GM23338 (cell line): ENCODE data around the gene CBX2. TPM values are rescaled to one million over a fixed set of nuclear protein-coding genes. Genes with fewer than 3 reads are reported as not detected.

Experiments used
- ATAC-seq: fragments of 200-7000 bp; cut with Tn5 transposase; 3 replicates; pipeline ENCODE4 v1.9.1; 2020
- DNase-seq: peaks from one replicate; pipeline ENCODE4 v3.0.0-alpha.2; 2015; ENCODE audit warnings: low spot score
- H2AFZ ChIP-seq: fragments of 200-600 bp; sonication (generic); 2 replicates; pipeline ENCODE4 v1.8.0; 2016; ENCODE audit warnings: antibody characterized with exemption, mild to moderate bottlenecking, moderate library complexity
- H3F3A ChIP-seq: fragments of 200-600 bp; sonication (generic); replicated peaks from 2 replicates; pipeline ENCODE4 v1.8.0; 2017; ENCODE audit warnings: antibody characterized with exemption, mixed run types, low read depth
- H3K27ac ChIP-seq: fragments of 200-600 bp; sonication (generic); 2 replicates; pipeline ENCODE4 v1.6.1; 2016; ENCODE audit warnings: low read depth
- H3K27me3 ChIP-seq: fragments of 200-600 bp; sonication (generic); 2 replicates; pipeline ENCODE4 v1.8.0; 2016; ENCODE audit warnings: mild to moderate bottlenecking, mixed run types, moderate library complexity; ENCODE audit not compliant: insufficient read depth
- H3K36me3 ChIP-seq: fragments of 200-600 bp; sonication (generic); 2 replicates; pipeline ENCODE4 v1.8.0; 2016; ENCODE audit warnings: mild to moderate bottlenecking; ENCODE audit not compliant: insufficient read depth
- H3K4me1 ChIP-seq: fragments of 200-600 bp; sonication (generic); 2 replicates; pipeline ENCODE4 v1.8.0; 2016; ENCODE audit warnings: mild to moderate bottlenecking, moderate library complexity; ENCODE audit not compliant: insufficient read depth
- H3K4me2 ChIP-seq: fragments of 200-600 bp; sonication (generic); 2 replicates; pipeline ENCODE4 v1.7.1; 2017; ENCODE audit warnings: mixed run types
- H3K4me3 ChIP-seq: fragments of 200-600 bp; sonication (generic); 2 replicates; pipeline ENCODE4 v1.6.1; 2016; ENCODE audit warnings: mixed run types
- H3K79me2 ChIP-seq: fragments of 200-600 bp; sonication (generic); replicated peaks from 2 replicates; pipeline ENCODE4 v1.8.0; 2017; ENCODE audit warnings: mild to moderate bottlenecking; ENCODE audit not compliant: insufficient read depth
- H3K9me2 ChIP-seq: fragments of 200-600 bp; sonication (generic); 2 replicates; pipeline ENCODE4 v1.8.0; 2017; ENCODE audit not compliant: insufficient read depth
- H4K20me1 ChIP-seq: fragments of 200-600 bp; sonication (generic); replicated peaks from 2 replicates; pipeline ENCODE4 v1.8.0; 2017; ENCODE audit warnings: mild to moderate bottlenecking; ENCODE audit not compliant: insufficient read depth
- H3K27ac Mint-ChIP-seq: 2 replicates; pipeline ENCODE4 v1.8.0; 2020; ENCODE audit warnings: inconsistent platforms, mild to moderate bottlenecking, moderate library complexity, mixed read lengths
- H3K27me3 Mint-ChIP-seq: 3 replicates; pipeline ENCODE4 v1.8.0; 2022; ENCODE audit warnings: low read depth, mild to moderate bottlenecking, moderate library complexity, mixed read lengths, inconsistent platforms; ENCODE audit not compliant: insufficient read depth, poor library complexity
- H3K36me3 Mint-ChIP-seq: 3 replicates; pipeline ENCODE4 v1.8.0; 2021; ENCODE audit warnings: low read depth, mild to moderate bottlenecking, inconsistent platforms, moderate library complexity, mixed read lengths
- H3K4me1 Mint-ChIP-seq: 3 replicates; pipeline ENCODE4 v1.8.0; 2020; ENCODE audit warnings: mild to moderate bottlenecking, inconsistent platforms, mixed read lengths
- H3K4me3 Mint-ChIP-seq: 3 replicates; pipeline ENCODE4 v1.8.0; 2021; ENCODE audit warnings: moderate library complexity, mild to moderate bottlenecking, inconsistent platforms, mixed read lengths
- H3K9me3 Mint-ChIP-seq: 3 replicates; pipeline ENCODE4 v1.8.0; 2020; ENCODE audit warnings: moderate library complexity, mild to moderate bottlenecking, inconsistent platforms, mixed read lengths
- CREB1 ChIP-seq: fragments of 250-450 bp; sonication (Bioruptor Pico); IDR thresholded peaks from 2 replicates; pipeline ENCODE4 v1.5.0; 2020; ENCODE audit warnings: low read depth, mild to moderate bottlenecking, moderate library complexity
- CTCF ChIP-seq, 2 experiments: fragments of 200-600 bp in 1 of 2; sonication (generic) in 1 of 2; conservative IDR thresholded peaks; 2 replicates each; pipeline versions ENCODE4 v1.5.1 to v1.6.1; 2016 to 2017; ENCODE audit warnings: antibody characterized with exemption in 2 of 2, low read depth in 2 of 2, mild to moderate bottlenecking in 2 of 2, moderate library complexity in 1 of 2
- ETS1 ChIP-seq: IDR thresholded peaks from 2 replicates; pipeline ENCODE4 v1.6.1; 2016; ENCODE audit warnings: antibody characterized with exemption
- EZH2 ChIP-seq: fragments of 200-600 bp; sonication (generic); IDR thresholded peaks from one replicate; pipeline ENCODE4 v1.8.0; 2017; ENCODE audit warnings: antibody characterized with exemption, mild to moderate bottlenecking, low read depth; ENCODE audit not compliant: unreplicated experiment
- EZH2phosphoT487 ChIP-seq: fragments of 200-600 bp; sonication (generic); IDR thresholded peaks from one replicate; pipeline ENCODE4 v1.8.1; 2018; ENCODE audit warnings: antibody characterized with exemption; ENCODE audit not compliant: unreplicated experiment
- JUNB ChIP-seq: IDR thresholded peaks from one replicate; pipeline ENCODE4 v1.6.1; 2016; ENCODE audit warnings: antibody characterized with exemption; ENCODE audit not compliant: unreplicated experiment
- NANOG ChIP-seq: IDR thresholded peaks from 2 replicates; pipeline ENCODE4 v1.6.1; 2016; ENCODE audit warnings: antibody characterized with exemption, borderline replicate concordance
- POLR2AphosphoS5 ChIP-seq: IDR thresholded peaks from 2 replicates; pipeline ENCODE4 v1.6.1; 2016; ENCODE audit warnings: antibody characterized with exemption, low read depth
- REST ChIP-seq: IDR thresholded peaks from one replicate; pipeline ENCODE4 v1.6.1; 2018; ENCODE audit warnings: antibody characterized with exemption; ENCODE audit not compliant: unreplicated experiment
- STAT1 ChIP-seq: IDR thresholded peaks from one replicate; pipeline ENCODE4 v1.6.1; 2016; ENCODE audit warnings: antibody characterized with exemption; ENCODE audit not compliant: unreplicated experiment
- ZNF114 ChIP-seq: fragments of 250-450 bp; sonication (Bioruptor Pico); IDR thresholded peaks from 2 replicates; pipeline ENCODE4 v1.5.0; 2020; ENCODE audit warnings: mild to moderate bottlenecking, moderate library complexity
- ZNF331 ChIP-seq: fragments of 250-450 bp; sonication (Bioruptor Pico); IDR thresholded peaks from 2 replicates; pipeline ENCODE4 v1.5.0; 2020; ENCODE audit warnings: low read depth, mild to moderate bottlenecking, moderate library complexity
- ZNF462 ChIP-seq: fragments of 250-450 bp; sonication (Bioruptor Pico); IDR thresholded peaks from 2 replicates; pipeline ENCODE4 v1.5.0; 2020; ENCODE audit warnings: mild to moderate bottlenecking, moderate library complexity
- polyA plus RNA-seq: library from polyadenylated mRNA; unstranded; fragments of >200 nt; fragmentation: Nextera tagmentation; extraction: Ambion mirVana; gene quantifications from 2 replicates; pipeline ENCODE4 v1.2.1, GENCODE V29; 2016
- total RNA-seq: library from RNA; depleted of rRNA; stranded (reverse); fragments of >200 nt; shearing (Covaris generic); gene quantifications from 2 replicates; pipeline ENCODE4 v1.2.3, GENCODE V29; 2014

Gene CBX2
- total and polyA plus RNA-seq, 2 experiments from 2014 or later = 26.6 to 114 TPM

GRCh38 chr17:79810130-79811010 lies 32.4 kb downstream of the CBX2 start:
- H4K20me1 ChIP-seq = peaks cover 3% of the 10 kb centered on the region; the same call in 1 of the 2 replicates
- H3K4me2 ChIP-seq = peak overlapping the region; percentile 77
- no peaks in the 10 kb centered on the region for H3K36me3 ChIP-seq
- H3K4me3 ChIP-seq = peak overlapping the region; percentile 51
- Mint-ChIP-seq H3K36me3 (no peaks in the 10 kb centered on the region), H3K4me3 (peak overlapping the region; percentile 59), H3K4me1 (peaks cover 44% of the 10 kb centered on the region), H3K27me3 (peaks cover 91% of the 10 kb centered on the region), H3K9me3 (peaks cover 3% of the 10 kb centered on the region; the same call in 1 of the 3 replicates), H3K27ac (no peak overlapping the region)
- no peak overlapping the region for H2AFZ ChIP-seq
- H3K27me3 ChIP-seq = peaks cover 94% of the 10 kb centered on the region
- H3K9me2 ChIP-seq = no peaks in the 10 kb centered on the region
- peaks cover 43% of the 10 kb centered on the region for H3K4me1 ChIP-seq
- peak; percentile 89 for DNase-seq
- no peaks in the 10 kb centered on the region for H3K79me2 ChIP-seq
- no peak for TF ChIP-seq CTCF (conservative IDR thresholded peaks at IDR 0.05; ENCODE audit: low read depth in 2 of 2)
- no peak for TF ChIP-seq ZNF462 (CRISPR knock-in tag)
- no peak for TF ChIP-seq JUNB
- no peak for TF ChIP-seq POLR2AphosphoS5
- TF ChIP-seq STAT1 = no peak
- no peak for TF ChIP-seq EZH2
- TF ChIP-seq NANOG = no peak
- TF ChIP-seq ETS1 = no peak
- TF ChIP-seq ZNF114 (CRISPR knock-in tag) = no peak
- no peak for TF ChIP-seq EZH2phosphoT487
- TF ChIP-seq CREB1 (CRISPR knock-in tag) = no peak
- no peak for TF ChIP-seq REST
- TF ChIP-seq ZNF331 (CRISPR knock-in tag) = no peak
- peaks cover 41% of the 10 kb centered on the region for H3F3A ChIP-seq
- no peak overlapping the region for H3K27ac ChIP-seq
- peak; percentile 53 for ATAC-seq
